SK-N-SH (cell line): ENCODE results near the gene RPSA. TPM values are rescaled to one million over a fixed set of nuclear protein-coding genes. Genes with fewer than 3 reads are reported as not detected.

Experiments used
- CTCF ChIA-PET: fragments of 300-600, 350-600 bp; formaldehyde crosslinking; extraction: SDS; loops from one replicate; lab custom pipeline; 2021; lab: Yijun Ruan, JAX
- POLR2A ChIA-PET: fragments of 350-600 bp; sonication (Branson Sonifier 250); formaldehyde crosslinking; extraction: SDS; loops from one replicate; lab custom pipeline; 2020; ENCODE audit warnings: antibody characterized with exemption, inconsistent platforms; lab: Yijun Ruan, JAX
- DNase-seq: peaks from one replicate; pipeline ENCODE4 v3.0.0; 2012
- H2AFZ ChIP-seq: fragments of 200-600 bp; sonication (generic); 2 replicates; pipeline ENCODE4 v1.8.1; 2016; ENCODE audit warnings: antibody characterized with exemption, mild to moderate bottlenecking, low read depth
- H3F3A ChIP-seq: fragments of 200-600 bp; sonication (generic); replicated peaks from 2 replicates; pipeline ENCODE3; 2016; ENCODE audit warnings: antibody characterized with exemption, mild to moderate bottlenecking; ENCODE audit not compliant: insufficient read depth
- H3K27ac ChIP-seq, 2 experiments: fragments of 200-500 bp in 1 of 2; fragments of 200-600 bp in 1 of 2; sonication (Bioruptor generic) in 1 of 2; sonication (generic), shearing (Covaris generic) in 1 of 2; 2 replicates each; pipeline versions ENCODE4 v1.5.1 to v1.6.1; 2014 to 2016; ENCODE audit warnings: low read depth in 2 of 2, inconsistent platforms in 1 of 2, low read length in 1 of 2, mild to moderate bottlenecking in 1 of 2, mixed read lengths in 1 of 2
- H3K27me3 ChIP-seq: fragments of 200-600 bp; sonication (generic), shearing (Covaris generic); 2 replicates; pipeline ENCODE4 v1.6.1; 2016; ENCODE audit warnings: mixed run types; ENCODE audit not compliant: insufficient read depth
- H3K36me3 ChIP-seq, 2 experiments: fragments of 200-500 bp in 1 of 2; fragments of 200-600 bp in 1 of 2; sonication (Bioruptor generic) in 1 of 2; sonication (generic) in 1 of 2; replicated peaks in 1 of 2; 2 replicates each; pipeline versions ENCODE3 to v1.5.1; 2014 to 2016; ENCODE audit warnings: low read length in 1 of 2, mild to moderate bottlenecking in 1 of 2; ENCODE audit not compliant: insufficient read depth in 2 of 2, control insufficient read depth in 1 of 2
- H3K4me1 ChIP-seq, 2 experiments: fragments of 200-500 bp in 1 of 2; fragments of 200-600 bp in 1 of 2; sonication (Bioruptor generic) in 1 of 2; sonication (generic), shearing (Covaris generic) in 1 of 2; 2 replicates each; pipeline versions ENCODE4 v1.5.1 to v1.6.1; 2014 to 2016; ENCODE audit warnings: low read depth in 1 of 2, low read length in 1 of 2, mixed run types in 1 of 2; ENCODE audit not compliant: insufficient read depth in 2 of 2, control insufficient read depth in 1 of 2
- H3K4me2 ChIP-seq: fragments of 200-600 bp; sonication (generic), shearing (Covaris generic); 2 replicates; pipeline ENCODE4 v1.6.1; 2017; ENCODE audit warnings: mixed run types
- H3K4me3 ChIP-seq, 2 experiments: fragments of 200-500 bp in 1 of 2; fragments of 200-600 bp in 1 of 2; sonication (Bioruptor generic) in 1 of 2; sonication (generic), shearing (Covaris generic) in 1 of 2; 2 replicates each; pipeline versions ENCODE4 v1.5.1 to v1.8.1; 2014 to 2016; ENCODE audit warnings: low read depth in 2 of 2, inconsistent platforms in 1 of 2, low read length in 1 of 2, mild to moderate bottlenecking in 1 of 2, mixed read lengths in 1 of 2, moderate library complexity in 1 of 2
- H3K79me2 ChIP-seq: fragments of 200-600 bp; sonication (generic); 2 replicates; pipeline ENCODE4 v1.8.1; 2017; ENCODE audit warnings: mild to moderate bottlenecking; ENCODE audit not compliant: insufficient read depth
- H3K9ac ChIP-seq: fragments of 200-600 bp; sonication (generic); 2 replicates; pipeline ENCODE4 v1.6.1; 2017; ENCODE audit warnings: mixed run types
- H3K9me2 ChIP-seq: fragments of 200-600 bp; sonication (generic); 2 replicates; pipeline ENCODE4 v1.6.1; 2017; ENCODE audit warnings: mixed run types
- H3K9me3 ChIP-seq: fragments of 200-600 bp; sonication (generic); 2 replicates; pipeline ENCODE4 v1.6.1; 2017; ENCODE audit warnings: mixed run types, mild to moderate bottlenecking, moderate library complexity
- H4K20me1 ChIP-seq: fragments of 200-600 bp; sonication (generic); 2 replicates; pipeline ENCODE4 v1.6.1; 2017; ENCODE audit warnings: mild to moderate bottlenecking, mixed run types; ENCODE audit not compliant: insufficient read depth
- ELF1 ChIP-seq: IDR thresholded peaks from 2 replicates; pipeline ENCODE4 v1.4.0; 2012
- GATA2 ChIP-seq: sonication (generic); formaldehyde crosslinking; IDR thresholded peaks from 2 replicates; pipeline ENCODE4 v1.5.0; 2020; ENCODE audit warnings: mild to moderate bottlenecking, missing genetic modification reagents
- MEF2A ChIP-seq: IDR thresholded peaks from 2 replicates; pipeline ENCODE4 v1.4.0; 2012; ENCODE audit warnings: low read depth, borderline replicate concordance
- REST ChIP-seq: IDR thresholded peaks from 2 replicates; pipeline ENCODE4 v1.6.1; 2012; ENCODE audit warnings: mild to moderate bottlenecking, low read depth, low read length, moderate library complexity
- RXRA ChIP-seq: IDR thresholded peaks from 2 replicates; pipeline ENCODE4 v1.4.0; 2012; ENCODE audit warnings: low read depth, mild to moderate bottlenecking, borderline replicate concordance
- SIN3A ChIP-seq: IDR thresholded peaks from 2 replicates; pipeline ENCODE4 v1.6.1; 2012; ENCODE audit warnings: low read depth, mild to moderate bottlenecking, low read length, moderate library complexity, borderline replicate concordance
- TCF12 ChIP-seq: IDR thresholded peaks from 2 replicates; pipeline ENCODE4 v1.4.0; 2012
- TEAD4 ChIP-seq: IDR thresholded peaks from 2 replicates; pipeline ENCODE4 v1.4.0; 2012; ENCODE audit warnings: mild to moderate bottlenecking, borderline replicate concordance; ENCODE audit not compliant: insufficient read depth
- ZBTB33 ChIP-seq: IDR thresholded peaks from 2 replicates; pipeline ENCODE4 v1.4.0; 2012; ENCODE audit warnings: low read depth, borderline replicate concordance
- WGBS: methylation state at CpG from one replicate; pipeline ENCODE4 v1.1.6; 2017; ENCODE audit warnings: low lambda C conversion rate; 5-methylcytosine and 5-hydroxymethylcytosine counted together
- polyA plus RNA-seq, 3 experiments: library from polyadenylated mRNA; depleted of rRNA; stranded (reverse); fragments of >200 nt; gene quantifications; 2 replicates each; pipeline ENCODE4 v1.2.3, GENCODE V29; 2012

RPSA gene
- polyA plus RNA-seq, 1 of the 3 experiments (the other 2 are of a cell fraction) = 2,958 TPM

- Histone ChIP-seq H3K9ac (no peak overlapping the region), H4K20me1 (peaks cover 25% of the 10 kb centered on the region), H3K36me3 (peaks cover 24 to 30% of the 10 kb centered on the region in 2 experiments), H3F3A (peaks cover 36% of the 10 kb centered on the region), H3K4me1 (peaks cover 9 to 23% of the 10 kb centered on the region in 2 experiments), H3K27me3 (no peaks in the 10 kb centered on the region), H3K27ac (no peak overlapping the region), H3K9me2 (no peaks in the 10 kb centered on the region), H3K4me2 (peak overlapping the region; percentile 76), H3K4me3 (peak overlapping the region; percentile 73 to 88; a peak in 1 of 4 replicates), H3K9me3 (no peaks in the 10 kb centered on the region), H2AFZ (no peak overlapping the region), H3K79me2 (peaks cover 36% of the 10 kb centered on the region)
- 97% methylated on average over 15 of the region's 15 CpGs for WGBS
- ChIA-PET CTCF (interaction anchor here (1.0 to 1.6 kb wide), 3 partner anchors 26 to 407 kb away, joined by 3 to 4 read pairs (median 3); no protein-coding TSS in a partner anchor), POLR2A (no interaction called here)
- TF ChIP-seq TCF12 (no peak), REST (no peak), SIN3A (no peak), MEF2A (no peak), GATA2 (CRISPR knock-in tag) (no peak)
- no peak for DNase-seq
Measured at GRCh38 chr3:39404943-39405686, 1.4 kb upstream of the RPSA start.

- CTCF ChIA-PET = interaction anchor here (0.6 to 2.2 kb wide), 11 partner anchors 10 to 903 kb away, joined by 3 to 10 read pairs (median 3); partner anchors contain the start of gene EIF1B
- peak overlapping the region; percentile 89 for H3K9ac ChIP-seq
- peak overlapping the region; percentile 76 for H3K4me2 ChIP-seq
- WGBS = 55% methylated on average over 13 of the region's 13 CpGs
- DNase-seq = no peak
- no peaks in the 10 kb centered on the region for H3K27me3 ChIP-seq
- POLR2A ChIA-PET = interaction anchor here (1.0 to 1.6 kb wide), 3 partner anchors 9 to 28 kb away, joined by 3 to 7 read pairs (median 4); no protein-coding TSS in a partner anchor
- no peaks in the 10 kb centered on the region for H3K9me3 ChIP-seq
- peaks cover 32% of the 10 kb centered on the region for H4K20me1 ChIP-seq
- peak overlapping the region; percentile 83 for H2AFZ ChIP-seq
- peaks cover 29 to 34% of the 10 kb centered on the region in 2 experiments for H3K36me3 ChIP-seq
- H3K4me1 ChIP-seq = peaks cover 9 to 23% of the 10 kb centered on the region in 2 experiments
- H3K27ac ChIP-seq = peak overlapping the region; percentile 73 to 90
- no peak for TF ChIP-seq TEAD4
- TF ChIP-seq ELF1 = no peak
- no peak for TF ChIP-seq RXRA
- TF ChIP-seq ZBTB33 = no peak
- TF ChIP-seq, all 33 proteins: peak for 0
- Histone ChIP-seq H3K79me2 (peaks cover 43% of the 10 kb centered on the region), H3K9me2 (no peaks in the 10 kb centered on the region), H3K4me3 (peak overlapping the region; percentile 73 to 88), H3F3A (peaks cover 41% of the 10 kb centered on the region)
Measured at GRCh38 chr3:39405687-39406367, 693 bp upstream of the RPSA start.
